Measurements from ENCODE around the gene GNG4. TPM values are rescaled to one million over a fixed set of nuclear protein-coding genes. Genes with fewer than 3 reads are reported as not detected.
"Not testable (repeated sequence)": the region's sequence is repeated elsewhere in the genome, so short reads cannot be mapped to it uniquely, and the experiment has no call there.

The GNG4 gene
- total and polyA plus RNA-seq, 12 donors = 0.22 to 25.8 (median 3.8) TPM; not detected in 2

DNA sequence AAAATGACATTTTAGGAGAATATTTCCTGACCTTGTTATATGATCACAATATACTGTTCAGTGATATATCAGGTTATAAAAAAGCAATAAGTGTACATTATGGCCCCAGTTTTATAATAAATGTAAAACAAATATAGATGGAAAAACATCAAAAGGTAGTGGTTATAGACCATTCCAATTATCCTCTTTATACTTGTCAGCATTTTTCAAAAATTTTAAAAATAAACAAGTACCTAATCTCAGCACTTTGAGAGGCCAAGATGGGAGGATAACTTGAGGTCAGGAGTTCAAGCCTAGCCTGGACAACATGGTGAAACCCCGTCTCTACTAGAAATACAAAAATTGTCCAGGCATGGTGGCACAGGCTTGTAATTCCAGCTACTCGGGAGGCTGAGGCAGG lies 75.7 kb downstream of the GNG4 start:
- no peak overlapping the region for H3K27ac ChIP-seq
- H3K4me1 ChIP-seq (replicated peaks in 1 of 2) = no peaks in the 10 kb centered on the region
- 62 to 91% (median 79%) methylated on average over 2 of the region's 2 CpGs for WGBS, 4 donors
- H3K4me3 ChIP-seq = no peak overlapping the region
- H3K27me3 ChIP-seq = no peaks in the 10 kb centered on the region
- no peaks in the 10 kb centered on the region for H3K36me3 ChIP-seq (replicated peaks in 1 of 2)
- TF ChIP-seq, protein P1, sequence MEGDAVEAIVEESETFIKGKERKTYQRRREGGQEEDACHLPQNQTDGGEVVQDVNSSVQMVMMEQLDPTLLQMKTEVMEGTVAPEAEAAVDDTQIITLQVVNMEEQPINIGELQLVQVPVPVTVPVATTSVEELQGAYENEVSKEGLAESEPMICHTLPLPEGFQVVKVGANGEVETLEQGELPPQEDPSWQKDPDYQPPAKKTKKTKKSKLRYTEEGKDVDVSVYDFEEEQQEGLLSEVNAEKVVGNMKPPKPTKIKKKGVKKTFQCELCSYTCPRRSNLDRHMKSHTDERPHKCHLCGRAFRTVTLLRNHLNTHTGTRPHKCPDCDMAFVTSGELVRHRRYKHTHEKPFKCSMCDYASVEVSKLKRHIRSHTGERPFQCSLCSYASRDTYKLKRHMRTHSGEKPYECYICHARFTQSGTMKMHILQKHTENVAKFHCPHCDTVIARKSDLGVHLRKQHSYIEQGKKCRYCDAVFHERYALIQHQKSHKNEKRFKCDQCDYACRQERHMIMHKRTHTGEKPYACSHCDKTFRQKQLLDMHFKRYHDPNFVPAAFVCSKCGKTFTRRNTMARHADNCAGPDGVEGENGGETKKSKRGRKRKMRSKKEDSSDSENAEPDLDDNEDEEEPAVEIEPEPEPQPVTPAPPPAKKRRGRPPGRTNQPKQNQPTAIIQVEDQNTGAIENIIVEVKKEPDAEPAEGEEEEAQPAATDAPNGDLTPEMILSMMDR (IDR thresholded peaks at IDR 0.05) = no peak
- TF ChIP-seq POLR2A (IDR thresholded peaks at IDR 0.05) = no peak
- intact Hi-C loops (cut with DNase I) = no loop called here
- no peaks in the 10 kb centered on the region for H3K9me3 ChIP-seq (replicated peaks in 1 of 3)
- DNase-seq = no peak

GRCh38 chr1:235572971-235573370 lies 76.6 kb downstream of the GNG4 start:
- 89 to 100% (median 95%) methylated on average over 1 to 5 of the region's 5 CpGs for WGBS, 4 donors
- H3K4me3 ChIP-seq; H3K36me3 ChIP-seq (replicated peaks in 1 of 2); H3K4me1 ChIP-seq (replicated peaks in 1 of 2); DNase-seq; H3K27ac ChIP-seq; intact Hi-C loops (cut with DNase I); H3K27me3 ChIP-seq; H3K9me3 ChIP-seq (replicated peaks in 1 of 3): not testable (repeated sequence)

GRCh38 chr1:235571482-235571881 lies 78.1 kb downstream of the GNG4 start:
- Histone ChIP-seq H3K27ac (no peak overlapping the region), H3K36me3 (replicated peaks in 1 of 2) (no peaks in the 10 kb centered on the region), H3K4me1 (replicated peaks in 1 of 2) (peaks cover 0 to 3% of the 10 kb centered on the region in 2 donors), H3K27me3 (no peaks in the 10 kb centered on the region), H3K4me3 (no peak overlapping the region), H3K9me3 (replicated peaks in 1 of 3) (no peaks in the 10 kb centered on the region)
- intact Hi-C loops (cut with DNase I) = no loop called here
- no peak for TF ChIP-seq POLR2A (IDR thresholded peaks at IDR 0.05)
- TF ChIP-seq, protein P1 (IDR thresholded peaks at IDR 0.05) = no peak
- WGBS, 4 donors = 87 to 93% (median 90%) methylated on average over 3 of the region's 3 CpGs
- no peak for DNase-seq

- intact Hi-C loops (cut with DNase I) = no loop called here
- Histone ChIP-seq H3K36me3 (replicated peaks in 1 of 2) (no peaks in the 10 kb centered on the region), H3K4me3 (no peak overlapping the region), H3K9me3 (replicated peaks in 1 of 3) (no peaks in the 10 kb centered on the region), H3K27ac (no peak overlapping the region), H3K4me1 (replicated peaks in 1 of 2) (peaks cover 0 to 3% of the 10 kb centered on the region in 2 donors), H3K27me3 (no peaks in the 10 kb centered on the region)
- TF ChIP-seq POLR2A (IDR thresholded peaks at IDR 0.05) = no peak
- TF ChIP-seq, protein P1 (IDR thresholded peaks at IDR 0.05) = no peak
- no peak for DNase-seq
- 72 to 78% (median 76%) methylated on average over 7 of the region's 7 CpGs for WGBS, 4 donors
These were observed 81.6 kb downstream of the GNG4 start for GRCh38 chr1:235567812-235568503.

DNA sequence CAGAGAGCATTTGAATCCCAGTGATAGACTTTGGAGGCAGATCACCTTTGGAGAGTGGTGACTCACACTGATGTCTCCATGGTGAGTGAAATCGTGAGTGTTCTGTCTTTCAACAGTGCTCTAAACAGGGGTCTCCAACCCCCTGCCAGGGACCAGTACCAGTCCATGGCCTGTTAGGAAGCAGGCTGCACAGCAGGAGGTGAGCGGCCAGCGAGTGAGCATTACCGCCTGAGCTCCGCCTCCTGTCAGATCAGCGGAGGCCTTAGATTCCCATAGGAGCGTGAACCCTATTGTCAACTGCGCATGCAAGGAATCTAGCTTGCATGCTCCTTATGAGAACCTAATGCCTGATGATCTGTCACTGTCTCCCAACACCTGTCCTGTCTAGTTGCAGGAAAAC lies 83.5 kb downstream of the GNG4 start:
- Histone ChIP-seq H3K36me3 (replicated peaks in 1 of 2) (no peaks in the 10 kb centered on the region), H3K4me1 (replicated peaks in 1 of 2) (peaks cover 0 to 3% of the 10 kb centered on the region in 2 donors), H3K27ac (no peak overlapping the region), H3K27me3 (no peaks in the 10 kb centered on the region), H3K9me3 (replicated peaks in 1 of 3) (no peaks in the 10 kb centered on the region), H3K4me3 (no peak overlapping the region)
- intact Hi-C loops (cut with DNase I) = no loop called here
- DNase-seq = no peak
- 82 to 89% (median 86%) methylated on average over 3 to 8 of the region's 8 CpGs for WGBS, 4 donors
- TF ChIP-seq, protein P1 (IDR thresholded peaks at IDR 0.05) = no peak
- no peak for TF ChIP-seq POLR2A (IDR thresholded peaks at IDR 0.05)

Data from adrenal gland (tissue), 12 donors.